Measurements from ENCODE around the gene CDK9.
"Not testable (repeated sequence)": the region's sequence is repeated elsewhere in the genome, so short reads cannot be mapped to it uniquely, and the experiment has no call there.

Gene CDK9

GRCh38 chr9:127780126-127780885 lies 5.5 kb upstream of the CDK9 start:
- no peak for DNase-seq (ENCODE audit: low read depth)

- not testable (repeated sequence) for DNase-seq (ENCODE audit: low read depth)
Observed at GRCh38 chr9:127780909-127781308, 4.9 kb upstream of the CDK9 start.

- DNase-seq (ENCODE audit: low read depth) = no peak
Observed at GRCh38 chr9:127781806-127782205, 4.0 kb upstream of the CDK9 start.

- DNase-seq (ENCODE audit: low read depth) = peak; percentile 99
Observed at GRCh38 chr9:127783111-127784008, 2.5 kb upstream of the CDK9 start.

GRCh38 chr9:127785023-127785932 lies 556 bp upstream of the CDK9 start:
- no peak for DNase-seq (ENCODE audit: low read depth)

GRCh38 chr9:127786773-127787104 lies 905 bp downstream of the CDK9 start:
- no peak for DNase-seq (ENCODE audit: low read depth)

GRCh38 chr9:127788337-127789011 lies 2.6 kb downstream of the CDK9 start:
- no peak for DNase-seq (ENCODE audit: low read depth)

- no peak for DNase-seq (ENCODE audit: low read depth)
Observed at GRCh38 chr9:127789179-127789578, 3.3 kb downstream of the CDK9 start.

- no peak for DNase-seq (ENCODE audit: low read depth)
Observed at GRCh38 chr9:127790094-127790855, 4.4 kb downstream of the CDK9 start.

GRCh38 chr9:127791085-127791484 lies 5.3 kb downstream of the CDK9 start:
- DNase-seq (ENCODE audit: low read depth) = no peak

- no peak for DNase-seq (ENCODE audit: low read depth)
Observed at GRCh38 chr9:127792417-127793031, 6.7 kb downstream of the CDK9 start.

- no peak for DNase-seq (ENCODE audit: low read depth)
Observed at GRCh38 chr9:127793093-127793708, 7.4 kb downstream of the CDK9 start.

- DNase-seq (ENCODE audit: low read depth) = no peak
Observed at GRCh38 chr9:127794001-127794791, 8.4 kb downstream of the CDK9 start.

- DNase-seq (ENCODE audit: low read depth) = no peak
Observed at GRCh38 chr9:127796225-127796813, 10.5 kb downstream of the CDK9 start.

- DNase-seq (ENCODE audit: low read depth) = no peak
Observed at GRCh38 chr9:127796852-127797370, 11.1 kb downstream of the CDK9 start.

- DNase-seq (ENCODE audit: low read depth) = no peak
Observed at GRCh38 chr9:127801955-127802575, 16.2 kb downstream of the CDK9 start.

- peak; percentile 75 for DNase-seq (ENCODE audit: low read depth)
Observed at GRCh38 chr9:127802576-127803443, 17.0 kb downstream of the CDK9 start, which contains the start of gene FPGS. FPGS (plus strand) TSS chr9:127802882; CDS start chr9:127802925, 43 bp downstream.

Data from CMK (cell line).